Ectodermal cell (in vitro differentiated cells): Measurements from ENCODE around the gene TBR1.
A peak's percentile ranks its signal among the peaks of the same experiment; 100 is the strongest.

Experiments
- H3K27ac ChIP-seq: 2 replicates; pipeline ENCODE4 v1.7.0; 2013; ENCODE audit warnings: mild to moderate bottlenecking, low read depth, low read length; ENCODE audit not compliant: insufficient read depth, poor library complexity, severe bottlenecking
- H3K27me3 ChIP-seq: 2 replicates; pipeline ENCODE4 v1.7.0; 2013; ENCODE audit warnings: mild to moderate bottlenecking, low read length; ENCODE audit not compliant: insufficient read depth, control insufficient read depth, poor library complexity, severe bottlenecking
- H3K36me3 ChIP-seq: one replicate; pipeline ENCODE4 v1.7.0; 2013; ENCODE audit warnings: low read length; ENCODE audit not compliant: control insufficient read depth, insufficient read depth
- H3K4me1 ChIP-seq: one replicate; pipeline ENCODE4 v1.7.0; 2013; ENCODE audit warnings: low read length; ENCODE audit not compliant: control insufficient read depth, insufficient read depth
- H3K4me3 ChIP-seq: 2 replicates; pipeline ENCODE4 v1.7.0; 2013; ENCODE audit warnings: low read depth, low read length, control low read depth; ENCODE audit not compliant: insufficient read depth
- H3K9me3 ChIP-seq: 2 replicates; pipeline ENCODE4 v1.7.0; 2013; ENCODE audit warnings: mild to moderate bottlenecking, low read length, moderate library complexity; ENCODE audit not compliant: control insufficient read depth
- WGBS, 2 experiments: methylation state at CpG; one replicate each; pipeline ENCODE4 v1.1.7; 2013; ENCODE audit warnings: missing lambda C conversion rate in 2 of 2; 5-methylcytosine and 5-hydroxymethylcytosine counted together

TBR1 gene

DNA sequence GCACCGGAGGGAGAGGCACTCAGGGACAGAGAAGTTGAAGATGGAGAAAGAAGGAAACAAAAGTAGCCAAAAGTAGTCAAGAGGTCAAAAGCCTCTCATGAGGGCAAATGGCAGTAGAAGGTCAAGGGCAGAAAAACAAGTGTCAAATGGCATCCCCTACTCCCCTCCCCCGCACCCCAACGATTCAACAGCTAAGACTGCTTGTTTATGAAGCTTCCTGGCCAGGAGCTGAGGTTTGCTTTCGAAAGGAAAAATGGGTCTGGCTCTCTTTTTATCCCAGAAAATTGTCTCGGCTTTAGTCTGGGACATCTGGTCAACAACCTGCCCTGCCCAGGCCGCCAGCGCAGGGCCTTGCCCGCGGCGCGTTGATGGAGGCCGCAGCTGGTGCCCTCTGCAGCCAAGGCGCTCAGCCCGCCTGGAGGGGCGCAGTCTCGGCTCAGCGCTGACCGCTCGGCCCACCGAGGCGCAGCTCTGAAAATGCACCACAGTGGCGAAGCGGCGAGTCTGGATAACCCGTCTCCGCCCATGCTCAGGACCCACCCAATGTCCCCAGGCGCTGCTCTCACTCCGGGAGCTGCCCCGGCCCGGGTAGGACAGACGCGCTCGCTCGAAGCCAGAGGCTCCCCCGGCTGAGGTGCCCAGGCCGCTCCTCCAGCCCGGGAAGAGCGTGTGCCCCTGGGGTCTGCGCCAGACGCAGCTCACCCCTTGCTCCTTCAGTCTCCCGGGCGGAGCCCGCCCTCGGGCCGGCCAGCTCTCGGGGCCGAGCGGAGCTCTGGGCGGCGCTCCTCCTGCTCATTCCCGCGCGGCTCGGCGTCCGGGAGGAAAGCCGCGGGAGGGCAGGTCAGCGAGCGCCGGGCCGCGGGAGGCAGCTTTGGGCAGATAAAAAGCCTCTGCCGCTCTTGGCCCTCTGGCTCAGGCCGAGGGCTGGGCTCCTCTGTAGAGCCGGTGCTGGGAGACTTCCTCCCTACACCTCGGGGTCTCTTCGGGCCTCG is 1.8 kb upstream of the TBR1 start:
- Histone ChIP-seq H3K27ac (no peak overlapping the region), H3K36me3 (no peaks in the 10 kb centered on the region), H3K9me3 (no peaks in the 10 kb centered on the region), H3K4me3 (peak overlapping the region; percentile 36), H3K4me1 (peaks cover 5% of the 10 kb centered on the region), H3K27me3 (peaks cover 72% of the 10 kb centered on the region)
- WGBS, 2 experiments = 1% methylated on average over 69 of the region's 69 CpGs

DNA sequence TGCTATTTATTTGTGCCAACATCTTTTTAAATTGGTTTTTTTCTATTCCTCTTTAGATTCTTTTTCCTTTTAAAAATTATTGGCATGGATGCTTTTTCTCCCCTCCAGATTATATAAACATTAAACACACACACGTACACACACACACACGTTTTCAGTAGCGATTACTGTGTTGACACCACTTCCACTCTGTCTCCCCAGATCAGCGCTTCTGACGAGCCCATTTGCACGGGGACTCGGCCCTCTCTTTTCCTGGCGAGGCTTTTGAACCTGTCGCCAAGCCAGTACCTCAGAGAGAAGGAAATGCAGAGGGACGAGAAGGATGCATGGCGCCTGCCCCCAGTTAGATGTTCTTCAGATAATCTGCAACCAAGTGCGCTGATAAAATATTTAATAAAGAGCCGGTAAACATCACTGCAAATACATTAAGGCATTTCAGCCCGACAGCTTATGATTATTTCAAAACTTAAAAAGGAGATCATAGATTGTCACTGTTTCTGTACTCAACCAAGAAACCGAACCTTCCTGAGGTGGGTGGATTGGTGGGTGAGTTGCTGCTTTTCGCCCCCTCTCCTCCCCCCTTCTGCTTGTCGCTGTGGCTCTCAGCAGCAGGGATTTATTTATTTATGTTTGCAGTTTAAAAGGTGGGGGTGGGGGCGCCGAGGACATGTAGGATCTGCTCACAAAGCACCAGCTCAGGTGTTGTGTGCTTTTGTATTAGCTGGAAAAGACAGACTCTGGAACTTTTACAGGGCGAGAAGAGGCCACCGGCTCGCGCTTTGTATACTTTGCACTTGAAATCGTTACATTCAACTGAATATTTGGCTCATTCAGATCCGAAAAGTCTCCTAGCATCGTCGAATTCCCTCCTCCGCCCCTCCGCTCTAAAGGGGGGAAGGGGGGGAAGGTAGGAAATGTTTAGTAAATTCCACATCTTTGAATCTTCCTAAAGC is 787 bp upstream of the TBR1 start:
- Histone ChIP-seq H3K36me3 (no peaks in the 10 kb centered on the region), H3K27ac (no peak overlapping the region), H3K4me1 (peaks cover 5% of the 10 kb centered on the region), H3K4me3 (peak overlapping the region; percentile 36), H3K9me3 (no peaks in the 10 kb centered on the region), H3K27me3 (peaks cover 82% of the 10 kb centered on the region)
- 2% methylated on average over 25 to 29 of the region's 29 CpGs for WGBS, 2 experiments

DNA sequence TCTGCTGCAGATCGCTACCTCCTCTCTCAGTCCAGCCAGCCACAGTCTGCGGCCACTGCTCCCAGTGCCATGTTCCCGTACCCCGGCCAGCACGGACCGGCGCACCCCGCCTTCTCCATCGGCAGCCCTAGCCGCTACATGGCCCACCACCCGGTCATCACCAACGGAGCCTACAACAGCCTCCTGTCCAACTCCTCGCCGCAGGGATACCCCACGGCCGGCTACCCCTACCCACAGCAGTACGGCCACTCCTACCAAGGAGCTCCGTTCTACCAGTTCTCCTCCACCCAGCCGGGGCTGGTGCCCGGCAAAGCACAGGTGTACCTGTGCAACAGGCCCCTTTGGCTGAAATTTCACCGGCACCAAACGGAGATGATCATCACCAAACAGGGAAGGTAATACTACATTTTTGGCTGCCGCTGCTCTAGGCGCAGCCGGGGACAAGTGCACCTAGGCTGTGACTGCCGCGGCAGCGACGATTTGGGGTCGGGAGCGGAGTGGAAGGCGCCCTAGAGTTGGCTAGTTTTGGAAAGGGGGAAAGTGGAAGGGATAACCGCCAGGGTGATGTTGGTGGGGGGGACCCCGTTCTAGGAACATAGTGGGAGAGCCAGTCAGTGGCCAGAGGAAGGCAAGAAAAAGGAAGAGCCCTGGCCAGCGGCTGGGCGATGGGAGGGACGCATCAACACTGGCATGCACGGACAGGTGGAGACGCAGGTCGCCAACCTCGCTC is 776 bp downstream of the TBR1 start:
- Histone ChIP-seq H3K27me3 (peaks cover 98% of the 10 kb centered on the region), H3K27ac (no peak overlapping the region), H3K9me3 (no peaks in the 10 kb centered on the region), H3K36me3 (no peaks in the 10 kb centered on the region), H3K4me3 (no peak overlapping the region), H3K4me1 (peaks cover 5% of the 10 kb centered on the region)
- 4 to 5% methylated on average over 41 of the region's 41 CpGs for WGBS, 2 experiments

DNA sequence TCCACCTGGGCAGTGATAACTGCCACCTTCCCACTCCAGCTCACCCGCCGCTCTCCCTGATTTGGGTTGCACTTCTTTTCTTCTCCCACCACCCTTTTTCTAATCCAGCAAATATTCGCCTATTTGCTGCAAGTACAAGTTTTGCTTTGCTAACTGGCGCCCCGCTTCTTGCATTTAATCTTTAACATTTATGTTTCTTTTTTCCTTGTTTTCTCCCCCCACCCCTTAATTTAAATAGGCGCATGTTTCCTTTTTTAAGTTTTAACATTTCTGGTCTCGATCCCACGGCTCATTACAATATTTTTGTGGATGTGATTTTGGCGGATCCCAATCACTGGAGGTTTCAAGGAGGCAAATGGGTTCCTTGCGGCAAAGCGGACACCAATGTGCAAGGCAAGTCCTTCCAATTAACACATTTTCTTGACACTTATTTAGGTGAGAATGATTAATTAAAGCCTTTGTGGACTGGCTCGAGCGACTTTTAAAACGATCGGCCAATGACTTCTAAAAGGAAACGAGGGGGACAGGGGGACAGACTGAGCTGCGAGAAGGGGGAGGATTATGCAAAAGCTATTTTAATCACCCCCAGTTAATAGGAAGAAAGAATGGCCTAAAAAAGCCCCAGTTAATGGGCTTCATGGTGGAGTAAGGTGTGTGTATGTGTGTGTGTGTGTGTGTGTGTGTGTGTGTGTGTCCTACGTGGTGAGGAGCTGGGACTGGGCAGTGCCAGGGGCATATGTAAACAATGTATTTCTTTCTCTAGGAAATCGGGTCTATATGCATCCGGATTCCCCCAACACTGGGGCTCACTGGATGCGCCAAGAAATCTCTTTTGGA is 1.6 kb downstream of the TBR1 start:
- H3K27ac ChIP-seq = no peak overlapping the region
- H3K27me3 ChIP-seq = peaks cover 100% of the 10 kb centered on the region
- H3K4me3 ChIP-seq = no peak overlapping the region
- no peaks in the 10 kb centered on the region for H3K36me3 ChIP-seq
- H3K9me3 ChIP-seq = no peaks in the 10 kb centered on the region
- 7 to 8% methylated on average over 19 to 21 of the region's 21 CpGs for WGBS, 2 experiments
- peaks cover 5% of the 10 kb centered on the region for H3K4me1 ChIP-seq

- Histone ChIP-seq H3K4me1 (peaks cover 5% of the 10 kb centered on the region), H3K4me3 (no peak overlapping the region), H3K36me3 (no peaks in the 10 kb centered on the region), H3K27ac (no peak overlapping the region), H3K27me3 (peaks cover 100% of the 10 kb centered on the region), H3K9me3 (no peaks in the 10 kb centered on the region)
- 3 to 4% methylated on average over 15 of the region's 15 CpGs for WGBS, 2 experiments
These were observed 2.2 kb downstream of the TBR1 start for GRCh38 chr2:161418275-161418714.

DNA sequence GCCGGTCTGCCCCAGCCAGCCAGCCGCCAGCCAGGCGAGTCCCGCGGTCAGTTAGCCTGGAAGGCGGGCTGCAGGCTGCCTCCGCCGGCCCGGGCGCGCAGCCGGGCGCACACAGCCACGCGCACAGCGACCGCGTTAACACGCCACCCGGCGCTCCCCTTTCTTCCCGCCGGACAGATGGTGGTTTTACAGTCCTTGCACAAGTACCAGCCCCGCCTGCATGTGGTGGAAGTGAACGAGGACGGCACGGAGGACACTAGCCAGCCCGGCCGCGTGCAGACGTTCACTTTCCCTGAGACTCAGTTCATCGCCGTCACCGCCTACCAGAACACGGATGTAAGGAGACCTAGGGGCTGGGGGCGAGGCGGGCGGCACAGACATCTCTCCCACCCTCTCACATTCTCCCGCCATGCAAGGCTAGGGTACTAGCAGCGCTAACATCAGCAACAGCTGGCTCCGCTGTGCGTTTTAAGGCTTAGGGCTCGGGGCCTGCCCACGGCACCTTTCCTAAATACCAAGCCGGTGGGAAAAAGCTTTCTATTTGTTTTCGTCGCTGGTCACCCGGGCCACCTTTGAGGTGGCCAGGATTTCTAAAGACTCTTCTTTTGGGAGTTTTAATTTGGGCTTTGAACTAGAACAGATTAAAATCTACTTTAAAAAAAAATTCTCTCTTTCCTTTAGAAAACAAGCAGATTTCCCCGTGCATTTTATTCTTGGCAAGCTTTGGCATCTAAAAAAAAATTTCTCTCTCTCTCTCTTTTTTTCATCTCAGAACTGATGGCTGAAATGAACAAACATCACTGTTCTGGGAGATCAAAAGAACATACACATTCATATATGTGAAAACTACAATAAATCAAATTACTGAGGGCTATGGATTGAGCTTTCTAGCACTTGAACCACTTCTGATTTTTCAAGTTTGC is 2.9 kb downstream of the TBR1 start:
- Histone ChIP-seq H3K27ac (no peak overlapping the region), H3K27me3 (peaks cover 100% of the 10 kb centered on the region), H3K36me3 (no peaks in the 10 kb centered on the region), H3K4me1 (peaks cover 5% of the 10 kb centered on the region), H3K9me3 (no peaks in the 10 kb centered on the region), H3K4me3 (no peak overlapping the region)
- 0 to 1% methylated on average over 48 to 49 of the region's 49 CpGs for WGBS, 2 experiments

DNA sequence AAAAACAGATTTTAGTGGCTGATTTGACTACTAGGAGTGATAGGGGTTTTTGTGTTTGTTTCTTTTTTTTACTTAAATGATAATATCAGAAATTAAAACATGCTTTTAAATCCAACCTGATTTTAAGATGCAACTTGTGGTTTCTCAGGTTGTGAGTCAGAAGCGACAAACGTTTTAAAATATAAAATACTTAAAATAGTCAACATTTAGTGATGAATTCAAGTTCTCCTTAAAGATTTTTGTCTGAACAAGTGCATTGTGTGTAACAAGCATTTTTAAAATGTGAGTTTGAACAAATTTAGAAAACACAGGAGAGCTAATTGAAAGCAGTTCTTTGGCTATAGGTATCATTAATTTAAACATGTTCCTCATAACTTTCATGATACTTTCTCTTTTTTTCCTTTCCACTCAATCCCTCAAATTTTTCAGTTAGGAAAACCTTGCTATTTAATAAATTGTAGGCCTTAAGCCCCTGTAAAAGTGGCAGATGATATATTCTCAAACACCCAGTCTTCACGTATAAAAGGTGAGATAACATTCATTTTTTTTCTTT is 3.6 kb downstream of the TBR1 start:
- Histone ChIP-seq H3K4me3 (no peak overlapping the region), H3K36me3 (no peaks in the 10 kb centered on the region), H3K27me3 (peaks cover 100% of the 10 kb centered on the region), H3K9me3 (no peaks in the 10 kb centered on the region), H3K27ac (no peak overlapping the region), H3K4me1 (peaks cover 10% of the 10 kb centered on the region)
- 0 to 38% methylated on average over 1 to 2 of the region's 3 CpGs for WGBS, 2 experiments

GRCh38 chr2:161420406-161421074 is 4.4 kb downstream of the TBR1 start:
- Histone ChIP-seq H3K9me3 (no peaks in the 10 kb centered on the region), H3K27me3 (peaks cover 100% of the 10 kb centered on the region), H3K4me3 (no peak overlapping the region), H3K27ac (no peak overlapping the region), H3K4me1 (peaks cover 10% of the 10 kb centered on the region), H3K36me3 (no peaks in the 10 kb centered on the region)
- WGBS, 2 experiments = 22 to 23% methylated on average over 10 to 11 of the region's 11 CpGs
